NCI-H2029 (cell line): ENCODE measurements around the gene CCDC187.
"Not testable (repeated sequence)": the region's sequence is repeated elsewhere in the genome, so short reads cannot be mapped to it uniquely, and the experiment has no call there.

Experiments
- DNase-seq: peaks from one replicate; lab custom pipeline; 2025; lab: John Stamatoyannopoulos, UW

CCDC187 gene

GRCh38 chr9:136303825-136304416 lies at the start of gene CCDC187:
Gene CCDC187 (minus strand): TSS chr9:136304094. CDS start chr9:136303830, 264 bp downstream.
- no peak for DNase-seq

- no peak for DNase-seq
Measured at GRCh38 chr9:136353088-136353487, 49.2 kb upstream of the CCDC187 start.

- peak; percentile 84 for DNase-seq
Measured at GRCh38 chr9:136352682-136353081, 48.8 kb upstream of the CCDC187 start.

GRCh38 chr9:136351868-136352267 lies 48.0 kb upstream of the CCDC187 start:
- DNase-seq, result not testable (repeated sequence)

GRCh38 chr9:136351252-136351800 lies 47.4 kb upstream of the CCDC187 start:
- no peak for DNase-seq

GRCh38 chr9:136349546-136349945 lies 45.7 kb upstream of the CCDC187 start:
- no peak for DNase-seq

- DNase-seq, result no peak
Measured at GRCh38 chr9:136348691-136349090, 44.8 kb upstream of the CCDC187 start.

GRCh38 chr9:136347472-136348256 lies 43.8 kb upstream of the CCDC187 start:
- DNase-seq, result peak; percentile 41

- no peak for DNase-seq
Measured at GRCh38 chr9:136346927-136347465, 43.1 kb upstream of the CCDC187 start.

GRCh38 chr9:136346157-136346481 lies 42.2 kb upstream of the CCDC187 start:
- DNase-seq, result no peak

GRCh38 chr9:136345281-136346156 lies 41.6 kb upstream of the CCDC187 start:
- DNase-seq, result no peak

GRCh38 chr9:136344544-136345280 lies 40.8 kb upstream of the CCDC187 start:
- no peak for DNase-seq

- no peak for DNase-seq
Measured at GRCh38 chr9:136343884-136344269, 40.0 kb upstream of the CCDC187 start.

- no peak for DNase-seq
Measured at GRCh38 chr9:136343121-136343883, 39.4 kb upstream of the CCDC187 start.

- DNase-seq, result peak; percentile 67
Measured at GRCh38 chr9:136342181-136343120, 38.6 kb upstream of the CCDC187 start.

- no peak for DNase-seq
Measured at GRCh38 chr9:136341769-136342168, 37.9 kb upstream of the CCDC187 start.

- no peak for DNase-seq
Measured at GRCh38 chr9:136341042-136341655, 37.3 kb upstream of the CCDC187 start.

GRCh38 chr9:136340356-136341041 lies 36.6 kb upstream of the CCDC187 start:
- DNase-seq, result no peak

GRCh38 chr9:136339958-136340310 lies 36.0 kb upstream of the CCDC187 start:
- no peak for DNase-seq
